GM12891 (cell line): ENCODE results near the gene SCAMP2.

Experiments
- PAX5 ChIP-seq: IDR thresholded peaks from 2 replicates; pipeline ENCODE4 v1.6.1; 2011; ENCODE audit warnings: low read length, moderate library complexity, mild to moderate bottlenecking; ENCODE audit not compliant: insufficient read depth, severe bottlenecking
- POLR2A ChIP-seq: IDR thresholded peaks from 2 replicates; pipeline ENCODE4 v1.6.1; 2011; ENCODE audit warnings: low read depth, low read length, control low read depth
- POLR2AphosphoS5 ChIP-seq: IDR thresholded peaks from 2 replicates; pipeline ENCODE4 v1.6.1; 2011; ENCODE audit warnings: low read depth, low read length, control low read depth
- POU2F2 ChIP-seq: IDR thresholded peaks from 2 replicates; pipeline ENCODE4 v1.6.1; 2011; ENCODE audit warnings: low read depth, mild to moderate bottlenecking, control low read depth, low read length, moderate library complexity
- SPI1 ChIP-seq: IDR thresholded peaks from 2 replicates; pipeline ENCODE4 v1.6.1; 2011; ENCODE audit warnings: low read depth, low read length, control low read depth
- TAF1 ChIP-seq: IDR thresholded peaks from 2 replicates; pipeline ENCODE4 v1.6.1; 2011; ENCODE audit warnings: low read depth, low read length, control low read depth

- TF ChIP-seq POLR2A, result no peak
- TF ChIP-seq POLR2AphosphoS5, result no peak
- no peak for TF ChIP-seq TAF1
- peak; percentile 64; the same call in 1 of the 2 replicates for TF ChIP-seq POU2F2
- TF ChIP-seq PAX5, result no peak
- TF ChIP-seq SPI1, result no peak
Measured at GRCh38 chr15:74798388-74799254, 74.5 kb downstream of the SCAMP2 start.
